SK-N-DZ (cell line): ENCODE data around the gene DAB2IP.

Experiments
- DNase-seq: peaks from one replicate; pipeline ENCODE4 v3.0.0-alpha.2; 2015; ENCODE audit warnings: low spot score

Gene DAB2IP

DNA sequence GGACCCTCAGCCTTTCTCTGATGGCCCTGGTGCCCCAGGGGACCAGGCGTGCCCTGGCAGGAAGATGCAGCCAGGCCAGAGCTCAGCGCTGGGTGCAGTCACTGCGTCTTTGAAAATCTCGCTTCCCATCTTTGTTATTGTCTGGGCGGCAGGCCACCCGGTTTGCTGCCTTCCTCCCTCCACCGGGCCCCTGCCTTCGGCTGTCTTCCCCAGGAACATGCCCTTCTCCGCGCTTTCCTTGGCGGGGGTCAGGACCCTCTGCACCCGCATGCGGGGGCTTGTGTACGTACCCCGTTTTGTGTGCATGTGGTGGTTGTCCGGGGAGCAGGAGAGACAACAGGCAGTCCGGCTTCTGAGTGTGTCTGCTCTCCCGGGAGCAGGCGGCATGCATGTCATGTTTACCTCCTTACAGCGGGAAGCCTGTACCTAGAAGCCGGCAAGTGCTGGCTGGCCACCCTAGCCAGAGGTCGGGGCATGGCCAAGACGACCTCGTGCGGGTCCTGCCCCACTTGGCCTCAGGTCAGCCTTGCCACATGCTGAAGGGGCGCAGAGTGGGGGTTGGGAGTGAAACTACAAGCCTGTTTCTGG lies 49.5 kb downstream of the DAB2IP start:
- DNase-seq = no peak

DNA sequence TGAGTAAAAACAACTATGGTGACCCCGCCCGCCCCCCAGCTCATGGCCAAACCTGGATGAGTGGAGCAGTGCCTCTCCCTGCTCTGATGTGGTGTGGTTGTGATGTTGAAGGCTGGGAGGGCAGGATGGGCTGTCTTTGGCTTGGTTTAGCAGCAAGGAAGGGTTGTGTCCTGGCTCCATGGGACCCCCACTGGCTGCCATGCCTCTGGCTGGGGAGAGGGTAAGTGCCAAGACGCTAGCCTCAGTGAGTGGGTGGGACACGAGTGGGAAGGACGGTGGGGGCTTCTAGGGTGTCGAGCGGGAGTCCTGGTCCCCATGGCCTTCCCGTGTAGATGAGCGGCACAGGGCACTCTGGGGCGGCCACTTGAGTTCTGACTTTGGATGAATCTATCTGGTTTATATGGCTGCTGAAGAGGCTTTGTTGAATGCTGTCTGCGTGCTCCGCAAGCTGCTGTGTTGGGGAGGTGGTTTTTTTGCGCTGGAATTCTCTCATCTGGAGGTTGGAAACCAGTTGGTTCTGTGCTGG lies 50.4 kb downstream of the DAB2IP start:
- no peak for DNase-seq

DNA sequence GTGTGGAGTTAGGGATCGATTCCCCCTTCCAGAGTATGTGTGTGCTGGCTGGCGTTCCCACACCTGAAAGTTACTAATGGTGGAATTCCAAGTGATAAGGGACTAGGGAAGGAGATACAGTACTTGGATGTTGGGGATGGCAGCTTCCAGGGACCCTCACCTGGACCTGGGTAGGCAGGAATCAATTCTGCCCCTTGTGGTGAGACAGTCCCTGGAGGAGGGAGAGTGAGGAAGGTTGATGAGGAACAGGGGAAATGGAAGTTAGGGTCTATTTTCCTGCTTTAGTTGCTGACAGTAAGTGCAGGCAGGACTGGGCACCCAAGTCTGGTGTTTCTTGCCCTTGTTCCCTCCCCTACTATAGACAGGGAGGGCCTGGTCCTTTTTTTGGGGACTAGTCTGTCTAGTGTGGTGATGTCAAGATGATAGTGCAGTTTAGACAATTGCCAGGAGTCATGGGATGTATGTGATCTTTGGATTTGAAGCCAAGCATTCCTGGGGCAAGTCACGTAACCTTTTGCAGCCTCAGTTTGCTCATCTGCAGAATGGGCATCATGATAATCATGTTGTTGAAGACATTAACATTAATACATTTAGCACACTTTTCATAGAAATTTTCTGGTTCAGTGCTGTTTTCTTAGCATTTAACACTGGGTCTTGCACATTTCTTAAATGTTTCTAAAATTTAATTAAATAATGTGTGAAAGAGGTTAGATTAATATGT lies 51.7 kb downstream of the DAB2IP start:
- DNase-seq = no peak

DNA sequence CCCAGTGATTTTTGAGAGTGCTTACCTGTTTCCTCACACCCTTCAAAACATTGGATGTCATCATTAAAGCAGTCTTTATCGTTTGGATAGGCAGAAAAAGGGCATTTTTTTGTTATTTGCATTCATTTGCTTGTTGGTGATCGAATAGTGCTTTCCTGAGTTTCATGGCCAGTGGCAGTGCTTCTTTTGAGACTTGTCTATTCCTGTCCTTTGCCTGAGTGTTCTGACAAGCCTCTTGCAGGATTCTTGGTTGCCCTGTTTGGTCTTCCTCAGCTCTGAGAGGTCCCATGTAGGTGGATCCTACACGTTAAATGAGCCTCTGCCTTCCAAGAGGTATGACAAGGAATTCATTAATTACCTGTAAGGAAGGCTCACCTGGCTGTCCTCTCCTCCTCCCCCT lies 52.8 kb downstream of the DAB2IP start:
- no peak for DNase-seq

DNA sequence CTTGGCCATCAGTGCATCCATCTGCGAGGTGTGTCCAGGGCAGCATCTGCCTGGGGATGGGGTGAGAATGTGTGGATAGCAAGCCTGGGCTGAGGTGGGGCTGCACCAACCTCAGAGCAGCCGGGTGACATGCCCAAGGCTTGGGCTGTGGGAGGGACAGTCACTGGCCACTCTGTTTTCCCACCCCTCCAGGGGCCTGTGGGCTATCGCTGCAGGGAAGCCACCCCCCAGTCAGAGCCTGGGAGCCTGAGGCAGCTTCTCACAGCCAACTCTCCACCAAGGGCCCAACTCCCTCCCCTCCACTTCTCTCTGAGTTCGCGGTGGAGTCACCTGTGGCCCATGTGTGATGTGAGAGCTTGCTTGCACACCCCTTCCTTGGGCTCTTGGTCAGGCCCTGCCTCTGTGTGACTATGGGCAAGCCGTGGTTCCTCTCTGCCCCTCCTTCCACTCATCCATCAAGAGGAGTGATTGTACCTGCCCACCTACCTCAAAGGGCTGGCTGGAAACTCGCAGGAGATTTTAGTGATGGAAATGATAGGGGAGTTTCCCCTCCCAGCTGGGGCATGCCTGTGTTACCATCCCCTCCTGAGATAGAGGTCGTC lies 54.8 kb downstream of the DAB2IP start:
- DNase-seq = no peak

DNA sequence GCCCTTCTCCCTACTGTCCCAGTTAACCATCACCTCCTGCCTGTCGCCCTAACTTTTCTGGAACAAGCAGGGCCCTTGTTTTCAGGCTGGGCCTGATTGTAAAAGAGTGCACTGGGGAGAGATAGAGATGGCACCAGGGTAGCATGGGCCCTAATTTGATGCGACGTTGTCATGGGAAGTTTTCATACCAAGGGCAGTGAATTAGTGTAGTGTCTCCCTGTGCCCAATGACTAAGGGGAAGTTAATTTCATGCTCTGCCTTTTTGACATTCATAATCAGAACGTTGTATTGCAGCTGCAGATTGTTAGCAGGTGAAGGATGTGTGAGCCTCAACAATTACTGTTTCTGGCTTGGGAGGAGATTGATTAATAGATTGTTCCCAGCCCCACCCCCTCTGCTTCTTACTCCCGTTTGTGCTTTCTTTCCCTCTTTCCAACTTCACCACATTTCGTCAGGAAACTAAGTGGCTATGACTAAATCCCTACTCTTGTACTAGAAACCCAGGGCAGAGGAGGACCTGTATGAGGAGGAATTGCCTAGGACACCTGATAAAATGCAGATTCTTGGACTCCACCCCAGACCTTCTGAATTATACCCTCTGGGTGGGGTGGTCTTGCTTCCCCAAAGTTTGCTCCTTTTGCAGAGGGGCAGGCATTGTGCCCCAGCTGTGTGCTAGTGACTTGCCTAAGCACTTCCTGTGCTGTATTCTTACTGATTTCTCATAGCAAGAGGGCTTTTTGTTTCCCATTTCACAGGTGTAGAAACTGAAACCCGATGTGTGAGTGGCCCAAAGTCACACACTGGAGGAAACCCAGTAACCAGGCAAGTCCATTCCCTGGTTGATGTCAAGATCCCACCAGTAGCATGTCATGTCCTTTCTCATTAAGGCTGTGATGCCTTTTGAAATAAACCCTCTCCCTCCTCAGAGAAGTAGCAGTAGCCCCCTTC lies 56.3 kb downstream of the DAB2IP start:
- no peak for DNase-seq

DNA sequence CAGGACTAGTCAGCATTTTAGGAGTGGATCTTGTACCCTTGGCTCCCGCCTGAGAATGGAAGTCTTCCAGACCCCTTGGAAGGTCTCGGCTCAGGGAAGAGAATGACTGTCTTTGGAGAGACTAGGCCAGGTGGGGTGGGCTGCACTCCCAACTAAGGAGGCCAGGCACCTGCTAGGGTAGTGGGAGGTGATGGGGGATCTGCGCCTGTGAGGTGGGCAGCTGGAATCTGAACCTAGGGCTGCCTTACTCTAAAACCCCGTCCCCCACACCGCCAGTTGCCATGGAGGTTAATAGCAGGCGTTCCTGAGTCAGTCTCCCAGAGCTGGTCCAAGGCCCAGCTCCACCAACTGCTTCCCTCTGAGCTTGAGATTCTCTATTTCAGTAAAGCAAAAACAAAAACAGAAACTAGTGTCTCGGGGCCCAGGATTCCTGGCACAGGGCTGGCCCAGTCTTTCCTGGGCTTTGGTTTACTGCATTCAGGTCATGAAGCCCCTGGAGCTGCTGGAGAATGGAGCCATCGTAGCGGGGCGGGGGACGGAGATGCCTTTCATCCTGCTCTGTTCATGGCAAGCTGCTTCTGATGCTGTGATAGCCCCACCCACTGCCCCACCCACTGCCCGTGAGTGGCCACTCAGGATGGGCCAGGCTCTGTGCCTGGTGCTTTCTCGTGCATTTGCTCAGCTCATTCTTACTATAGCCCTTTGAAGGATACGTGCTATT lies 57.5 kb downstream of the DAB2IP start:
- no peak for DNase-seq

DNA sequence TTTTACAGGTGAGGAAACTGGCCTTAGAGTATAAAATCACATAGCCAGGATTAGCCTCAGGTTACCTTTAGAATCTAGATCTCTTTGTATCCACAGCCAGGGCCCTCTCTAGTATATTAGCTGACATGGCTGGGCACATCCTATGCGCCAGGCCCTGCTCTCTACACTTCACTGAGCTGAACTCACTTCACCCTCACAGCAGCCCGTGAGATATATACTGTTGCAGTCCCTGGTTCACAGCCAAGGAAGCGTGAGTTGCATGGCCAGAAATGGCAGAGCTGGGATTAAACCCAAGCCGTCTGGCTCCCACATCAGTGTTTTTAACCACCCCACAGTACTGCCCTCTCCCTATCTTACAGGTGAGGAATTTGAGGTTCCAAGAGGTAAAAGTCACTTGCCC lies 58.4 kb downstream of the DAB2IP start:
- no peak for DNase-seq

DNA sequence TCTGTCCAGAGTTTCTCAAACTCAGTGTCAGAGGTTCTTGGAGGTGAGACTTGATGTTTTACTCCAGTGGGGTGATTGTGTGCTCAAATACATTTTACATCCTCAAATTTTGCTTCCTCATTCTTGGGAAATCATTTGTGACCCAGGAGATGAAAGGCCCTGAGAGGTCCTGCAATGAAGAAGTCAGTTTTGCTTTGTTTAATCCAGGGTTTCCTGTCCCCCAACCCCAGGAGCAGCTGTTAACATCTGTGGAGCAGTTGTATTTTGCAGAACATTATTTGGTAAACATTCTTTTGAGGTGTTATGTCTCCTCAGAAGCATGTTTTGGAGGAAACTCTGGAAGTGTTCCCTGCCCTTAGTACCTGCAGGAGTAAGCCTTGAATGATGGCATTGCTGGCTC lies 59.8 kb downstream of the DAB2IP start:
- no peak for DNase-seq

DNA sequence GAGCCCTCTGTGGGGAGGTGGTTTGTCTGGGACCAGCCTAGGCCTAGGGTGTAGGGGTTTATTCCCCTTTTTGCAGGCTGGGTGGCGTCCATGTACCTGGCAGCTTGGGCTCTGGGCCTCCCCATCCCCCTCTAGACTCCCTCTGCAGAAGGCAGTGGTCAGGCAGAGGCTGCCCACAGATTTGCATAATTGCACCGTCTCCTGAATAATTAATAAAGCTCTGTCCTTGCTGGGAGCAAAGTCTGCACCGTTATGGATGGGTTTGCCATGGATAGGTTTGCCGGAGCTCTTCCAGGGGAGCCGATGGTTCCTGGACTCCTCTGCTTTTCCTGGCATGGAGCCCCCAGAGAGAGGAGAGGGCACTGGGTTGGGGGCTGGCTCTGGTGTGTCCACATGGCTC lies 60.4 kb downstream of the DAB2IP start:
- DNase-seq = no peak

DNA sequence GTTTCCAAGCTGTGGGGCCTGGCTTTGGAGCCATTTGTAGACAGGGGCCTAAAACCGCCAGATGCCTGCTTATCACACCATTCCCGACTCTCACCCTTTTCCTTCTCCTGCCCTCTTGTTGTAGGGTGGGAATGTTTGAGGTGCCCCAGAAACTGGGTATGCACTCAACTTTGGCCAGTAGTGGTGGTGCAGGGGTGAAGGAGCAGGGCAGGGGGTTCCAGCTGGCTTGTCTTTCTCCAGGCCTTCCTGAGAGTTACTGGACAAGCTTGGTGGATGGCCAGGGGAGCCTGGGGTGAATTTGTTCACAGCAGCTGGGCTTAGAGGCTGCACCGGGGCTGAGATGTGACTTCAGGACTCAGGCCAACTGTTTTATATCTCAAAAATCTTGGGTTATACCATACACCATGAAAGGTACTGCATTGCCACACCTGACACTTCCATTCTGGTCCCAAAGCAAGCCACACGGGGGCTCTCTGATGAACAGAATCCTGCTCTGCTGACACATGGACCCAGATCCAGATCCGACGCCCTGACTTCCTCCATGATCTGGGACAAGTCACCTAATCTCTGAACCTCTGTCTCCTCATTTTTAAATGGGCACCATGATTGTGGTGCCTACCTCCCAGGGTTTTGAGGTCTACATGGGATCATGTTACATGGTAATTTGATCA lies 62.1 kb downstream of the DAB2IP start:
- DNase-seq = no peak

DNA sequence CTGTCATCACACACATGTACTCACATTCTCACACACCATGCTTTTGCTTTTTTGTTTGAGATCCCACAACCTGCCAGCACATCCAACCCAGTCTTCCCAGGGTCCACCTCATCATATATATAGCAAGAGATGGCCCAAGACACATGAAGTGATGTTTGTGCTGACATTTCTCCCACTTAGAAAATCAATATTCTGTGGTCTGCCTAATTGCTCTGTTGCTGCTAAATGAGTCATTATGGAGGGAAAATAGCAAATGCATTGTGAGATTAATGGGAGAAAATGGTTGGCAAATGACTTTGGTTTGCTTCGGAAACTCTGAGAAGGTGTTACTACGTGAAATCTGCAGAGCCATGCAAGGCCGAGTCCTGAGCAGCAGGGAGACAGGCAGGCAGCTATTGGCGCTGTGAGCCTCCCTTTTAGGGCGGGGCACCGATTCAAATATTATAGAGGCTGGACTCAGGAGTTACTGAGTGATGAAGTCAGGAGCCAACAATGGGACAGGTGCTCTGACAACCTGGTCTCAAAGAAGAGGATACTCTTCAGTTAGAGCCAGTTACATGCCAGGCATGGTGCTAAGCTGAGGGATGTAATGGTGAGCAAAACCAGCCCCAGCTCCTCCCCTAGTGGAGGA lies 62.8 kb downstream of the DAB2IP start:
- DNase-seq = no peak

DNA sequence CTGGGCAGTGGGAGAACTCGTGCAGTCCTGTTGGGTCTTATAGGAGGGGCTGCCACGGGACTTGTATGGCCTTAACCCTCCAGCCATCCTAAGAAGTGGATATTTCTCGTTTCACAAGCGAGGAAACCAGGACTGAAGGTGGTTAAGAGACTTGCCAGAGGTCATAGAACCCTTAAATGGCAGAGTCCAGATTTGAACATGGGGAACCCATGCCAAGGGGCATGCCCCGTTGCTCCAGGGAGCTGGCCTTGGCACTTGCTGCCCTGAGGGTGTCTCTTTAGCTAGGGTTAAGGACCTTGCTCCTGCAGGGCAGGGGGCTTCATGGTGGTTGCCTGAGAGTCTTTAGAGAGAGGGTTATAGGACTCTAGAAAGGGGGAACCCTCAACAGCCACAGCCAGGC lies 63.4 kb downstream of the DAB2IP start:
- DNase-seq = no peak

DNA sequence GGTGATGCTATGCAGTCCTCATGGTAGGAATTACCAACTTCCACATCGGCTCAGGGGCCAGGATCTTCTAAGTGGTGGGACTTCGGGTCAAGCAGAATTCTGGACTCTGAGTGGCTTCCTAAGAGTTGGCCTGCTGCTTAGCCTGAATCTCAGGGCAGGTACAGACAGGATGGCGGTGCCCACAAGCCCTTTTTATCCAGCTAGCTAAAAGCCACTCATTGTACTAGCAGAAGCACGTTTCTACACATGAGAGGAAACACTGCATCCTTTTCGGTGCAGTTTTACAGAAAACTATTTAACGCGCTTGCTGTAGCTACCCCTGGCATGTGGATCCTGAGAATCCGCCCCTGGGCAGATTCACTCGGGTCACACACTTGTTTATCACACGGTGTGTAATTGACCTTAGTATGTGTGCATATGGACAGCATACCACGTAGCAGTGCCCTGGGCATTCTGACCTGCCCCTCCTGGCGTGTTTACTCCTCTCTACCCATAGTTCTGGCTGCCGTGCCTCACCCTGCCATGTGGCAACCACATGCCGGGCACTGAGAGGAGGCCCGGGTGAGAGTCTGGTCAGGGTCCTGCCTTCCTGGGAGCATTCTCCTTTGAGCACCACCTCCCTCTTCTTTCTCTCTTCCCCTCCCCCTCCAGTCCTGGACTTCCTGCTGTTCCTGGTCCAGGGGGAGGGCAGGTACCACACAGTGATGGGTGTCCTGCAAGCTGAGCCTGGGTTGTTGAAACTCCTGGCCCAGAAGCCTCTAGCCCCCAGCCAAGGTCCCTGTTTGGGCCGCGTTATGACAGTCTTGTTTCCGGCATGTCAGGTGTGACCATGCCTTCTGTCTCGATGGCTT lies 65.9 kb downstream of the DAB2IP start:
- no peak for DNase-seq

DNA sequence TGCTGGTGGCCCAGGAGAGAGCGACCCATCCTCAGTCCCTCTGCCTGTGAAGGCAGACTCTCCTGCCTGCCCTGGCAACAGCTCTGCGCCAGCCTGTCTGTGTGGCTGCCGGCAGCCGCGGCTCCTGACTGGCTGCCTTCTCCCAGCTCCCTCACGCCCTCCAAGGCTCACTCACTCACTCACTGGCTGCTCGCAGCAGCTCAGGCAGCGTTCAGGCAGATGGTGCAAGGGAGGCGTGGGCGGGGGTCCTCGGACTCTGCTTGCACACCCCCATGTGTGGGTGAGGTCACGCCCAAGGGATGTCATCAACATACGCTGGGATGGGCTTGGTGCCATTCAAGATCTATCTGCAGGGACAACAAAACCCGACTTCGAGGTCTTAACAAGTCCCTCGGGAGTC lies 66.7 kb downstream of the DAB2IP start:
- DNase-seq = peak; percentile 63

DNA sequence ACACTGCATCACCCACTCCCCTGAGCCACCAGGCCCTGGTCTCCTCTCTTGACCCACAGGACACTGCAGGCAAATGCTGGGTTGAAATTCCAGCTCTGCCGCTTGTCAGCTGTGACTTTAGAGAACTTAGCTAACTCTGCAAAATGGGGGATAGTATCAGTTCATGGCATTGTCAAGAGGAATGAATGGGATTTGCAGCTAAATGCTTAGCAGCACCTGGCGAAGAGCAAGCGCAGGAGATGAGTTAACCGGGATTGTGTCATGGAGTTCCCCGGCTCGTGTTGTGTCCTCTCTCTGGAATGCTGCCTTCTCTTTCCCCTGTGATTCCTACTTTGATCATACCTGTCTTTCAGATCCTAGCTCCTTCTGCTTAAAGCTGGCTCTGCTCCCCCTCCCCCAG lies 67.1 kb downstream of the DAB2IP start:
- no peak for DNase-seq

DNA sequence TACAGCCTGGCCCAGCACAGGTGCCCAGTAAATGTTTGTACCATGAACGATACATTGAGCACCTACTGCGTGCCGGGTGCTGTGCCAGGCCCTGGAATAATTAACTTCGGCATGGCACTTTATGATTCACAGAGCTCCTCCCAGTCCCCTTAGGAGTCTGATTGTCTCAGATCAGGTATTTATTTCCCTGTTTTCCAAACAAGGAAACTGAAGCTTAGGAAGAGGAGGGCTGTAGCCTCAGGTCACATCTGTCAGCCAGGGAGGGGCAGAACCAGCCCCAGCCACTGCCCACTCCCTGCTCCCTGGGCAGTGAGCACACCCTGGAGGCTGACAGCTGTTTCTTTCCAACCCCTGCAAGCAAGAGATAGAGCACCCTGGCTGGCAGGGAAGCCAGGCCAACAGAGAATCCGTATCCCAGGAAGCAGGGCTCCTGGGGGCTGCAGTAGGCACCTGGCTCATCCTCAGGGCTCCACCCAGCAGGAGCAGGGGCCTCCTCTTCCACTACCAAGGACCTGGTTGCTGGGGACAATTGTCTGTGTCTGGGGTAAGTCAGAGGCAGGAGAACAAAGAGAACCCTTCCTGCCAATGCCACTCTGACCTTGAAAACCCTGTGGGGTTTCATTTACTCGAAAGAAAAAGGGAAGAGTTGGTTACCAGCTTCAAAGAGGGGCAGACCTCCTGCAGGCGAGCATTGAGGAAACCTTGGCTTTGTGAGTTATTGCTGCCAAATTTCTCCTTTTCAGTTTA lies 69.0 kb downstream of the DAB2IP start:
- no peak for DNase-seq

DNA sequence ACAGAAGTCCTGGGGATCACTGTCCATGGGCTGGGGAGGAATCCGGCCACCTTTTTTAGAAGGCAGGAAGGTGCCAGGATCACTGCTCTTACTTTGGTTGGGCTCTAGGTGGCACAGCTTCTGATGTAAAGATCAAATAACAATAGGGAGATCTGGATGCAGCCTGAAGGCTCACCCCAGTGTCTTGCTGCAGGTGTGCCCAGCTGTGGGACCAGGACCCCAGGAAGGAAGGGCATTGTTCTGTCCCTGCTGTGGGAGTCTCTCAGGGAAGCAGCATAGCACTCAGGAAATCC lies 69.6 kb downstream of the DAB2IP start:
- DNase-seq = no peak

DNA sequence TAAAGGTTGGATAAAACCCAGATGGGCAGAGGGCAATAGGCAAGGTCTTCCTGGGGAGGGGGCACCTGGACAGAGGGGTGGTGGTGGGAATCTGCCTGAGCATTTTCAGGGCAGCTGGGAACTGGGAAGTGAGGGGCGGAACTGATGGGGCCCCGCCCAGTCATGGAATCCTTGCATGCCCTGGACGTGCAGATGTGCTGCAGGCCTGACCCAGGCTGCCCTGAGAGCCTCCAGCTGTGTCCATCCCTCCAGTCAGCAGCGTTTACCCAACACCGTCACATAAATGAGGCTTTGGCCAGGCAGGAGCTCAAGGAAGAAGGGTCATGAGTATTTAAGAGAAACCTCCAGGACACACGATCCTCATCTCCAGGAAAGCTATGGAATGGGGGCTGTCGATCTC lies 70.3 kb downstream of the DAB2IP start:
- DNase-seq = no peak
